SH-SY5Y (cell line): ENCODE data around the gene TRIM2.

Source experiments
- GATA2 ChIP-seq: IDR thresholded peaks from 2 replicates; pipeline ENCODE4 v1.6.1; 2011; ENCODE audit warnings: mild to moderate bottlenecking, low read depth, low read length
- GATA3 ChIP-seq: IDR thresholded peaks from 2 replicates; pipeline ENCODE4 v1.6.1; 2011; ENCODE audit warnings: low read depth, mild to moderate bottlenecking, low read length, moderate library complexity

DNA sequence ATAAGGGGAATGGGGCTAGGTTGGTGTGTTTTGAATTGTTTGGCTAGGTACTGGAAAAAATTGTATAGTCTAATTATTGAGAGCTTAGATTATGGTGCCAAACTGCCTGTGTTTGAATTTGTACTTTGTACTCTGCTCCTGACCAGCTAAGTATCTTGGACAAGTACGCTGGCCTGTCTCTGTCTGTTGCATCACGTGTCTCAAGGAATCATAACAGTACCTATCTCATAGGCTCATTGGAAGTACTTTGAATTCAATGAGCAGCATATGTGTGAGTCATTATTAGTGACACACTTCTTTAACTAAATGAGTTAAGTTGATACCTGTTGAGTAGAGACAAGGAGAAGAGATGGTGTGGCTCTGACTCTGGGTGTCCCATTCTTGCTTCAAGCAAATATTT, 70.7 kb downstream of the TRIM2 start:
- TF ChIP-seq GATA2 (no peak), GATA3 (no peak)
